Skeletal muscle tissue (tissue), 4 donors: ENCODE data around the gene PCSK6. TPM values are rescaled to one million over a fixed set of nuclear protein-coding genes. Genes with fewer than 3 reads are reported as not detected.

Experiments used
- H3K27ac ChIP-seq: one replicate; pipeline ENCODE4 v1.7.0; 2013; ENCODE audit warnings: mild to moderate bottlenecking, low read depth, low read length, inconsistent platforms
- H3K27me3 ChIP-seq, 3 donors: one replicate each; pipeline ENCODE4 v1.7.0; 2013; ENCODE audit warnings: low read length in 3 of 3; ENCODE audit not compliant: control insufficient read depth in 3 of 3, insufficient read depth in 3 of 3
- H3K36me3 ChIP-seq, 3 donors: one replicate each; pipeline ENCODE4 v1.7.0; 2013; ENCODE audit warnings: low read length in 3 of 3; ENCODE audit not compliant: control insufficient read depth in 3 of 3, insufficient read depth in 3 of 3
- H3K4me1 ChIP-seq, 3 donors: one replicate each; pipeline ENCODE4 v1.7.0; 2013; ENCODE audit warnings: low read length in 3 of 3, mild to moderate bottlenecking in 3 of 3; ENCODE audit not compliant: control insufficient read depth in 3 of 3, insufficient read depth in 3 of 3
- H3K4me3 ChIP-seq, 3 donors: one replicate each; pipeline ENCODE4 v1.7.0; 2013; ENCODE audit warnings: low read length in 3 of 3
- H3K9ac ChIP-seq, 3 donors: one replicate each; pipeline ENCODE4 v1.7.0; 2013; ENCODE audit warnings: low read length in 3 of 3, mild to moderate bottlenecking in 3 of 3, moderate library complexity in 2 of 3, low read depth in 1 of 3
- H3K9me3 ChIP-seq, 3 donors: one replicate each; pipeline ENCODE4 v1.7.0; 2013; ENCODE audit warnings: low read length in 3 of 3; ENCODE audit not compliant: control insufficient read depth in 3 of 3
- total RNA-seq: library from RNA; depleted of rRNA; stranded (reverse); fragments of >200 nt; gene quantifications from one replicate; pipeline ENCODE4 v1.2.3, GENCODE V29; 2014
- donor health status: Osteomylitis.

PCSK6 gene
- total RNA-seq, 1 donor from 2014 or later, result 11.5 TPM

DNA sequence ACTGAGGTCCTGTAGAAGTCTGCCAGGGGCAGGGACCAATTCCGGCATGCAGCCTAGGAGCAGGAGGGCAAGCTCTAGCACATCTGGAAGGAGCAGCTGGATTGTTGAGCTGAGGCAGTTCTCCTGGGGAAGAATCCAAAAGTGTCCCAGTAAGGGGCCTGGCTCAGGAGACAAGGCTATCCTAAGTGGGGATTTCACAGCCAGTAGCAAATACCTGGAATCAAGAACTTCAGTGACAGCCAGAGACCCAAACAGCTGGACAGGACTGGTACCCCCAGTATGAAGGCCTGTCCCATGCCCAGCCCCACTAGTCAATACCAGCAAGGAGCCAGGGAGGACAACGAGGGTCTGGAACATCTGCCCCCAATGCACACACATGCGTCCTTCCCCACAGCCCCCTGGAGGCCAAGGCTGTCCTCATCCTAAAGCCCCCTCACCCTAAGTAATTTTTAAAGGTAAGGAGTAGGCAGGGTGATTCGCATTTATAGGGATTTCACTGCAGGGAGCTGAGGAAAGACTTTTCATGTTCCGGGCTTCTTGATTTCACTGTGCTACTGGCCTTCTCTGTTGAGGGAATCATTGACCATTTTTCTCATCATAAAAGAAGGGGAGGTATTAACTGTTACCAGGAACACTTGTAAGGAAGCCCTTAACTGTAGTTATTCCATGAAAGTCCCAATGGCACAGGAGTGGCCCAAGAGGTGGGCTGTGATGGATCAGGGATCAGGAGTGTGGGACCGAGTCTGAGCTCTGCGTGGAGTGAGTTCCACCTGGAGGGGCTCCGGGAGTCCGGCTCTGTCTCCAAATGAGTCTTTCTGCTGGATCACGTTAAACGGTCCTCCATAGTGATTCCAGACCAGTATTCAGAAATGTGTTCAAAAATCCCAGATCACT lies 235.1 kb downstream of the PCSK6 start:
- Histone ChIP-seq H3K27me3 (peaks cover 0 to 3% (median 0%) of the 10 kb centered on the region in 3 donors), H3K27ac (no peak overlapping the region), H3K4me1 (peaks cover 22 to 24% (median 23%) of the 10 kb centered on the region in 3 donors)

More for the DNA sequence above, 235.1 kb downstream of the PCSK6 start:
- H3K4me3 ChIP-seq, result no peak overlapping the region
- no peak overlapping the region for H3K9ac ChIP-seq
- no peaks in the 10 kb centered on the region for H3K9me3 ChIP-seq
- no peaks in the 10 kb centered on the region for H3K36me3 ChIP-seq

Other genes with a start within 250 kb of the PCSK6 start
- gene CHSY1, start 237.7 kb downstream of the PCSK6 start, total RNA-seq, result 29.7 TPM
- gene SELENOS, start 212.2 kb downstream of the PCSK6 start, total RNA-seq, result 25.6 TPM
- gene SNRPA1, start 194.5 kb downstream of the PCSK6 start, total RNA-seq, result 14.1 TPM
- 49.6 TPM for gene TM2D3, start 162.7 kb upstream of the PCSK6 start, total RNA-seq
- gene TARS3, start 234.8 kb upstream of the PCSK6 start, total RNA-seq, result 21.4 TPM